GM12874 (cell line): ENCODE results near the gene ACOT12.
A peak's percentile ranks its signal among the peaks of the same experiment; 100 is the strongest.

Experiments
- CTCF ChIP-seq: IDR thresholded peaks from 2 replicates; pipeline ENCODE4 v1.5.1; 2011; ENCODE audit warnings: low read depth, mild to moderate bottlenecking, control low read depth, low read length, moderate library complexity; ENCODE audit not compliant: insufficient read depth

Gene ACOT12

GRCh38 chr5:81398741-81399140 lies 4.8 kb upstream of the ACOT12 start:
- TF ChIP-seq CTCF, result no peak

GRCh38 chr5:81397176-81397575 lies 3.2 kb upstream of the ACOT12 start:
- TF ChIP-seq CTCF, result no peak

GRCh38 chr5:81395262-81395661 lies 1.3 kb upstream of the ACOT12 start:
- no peak for TF ChIP-seq CTCF

- 0 out of 2 replicates have a peak, but pooled peaks have one; percentile 5 for TF ChIP-seq CTCF
These were observed 528 bp downstream of the ACOT12 start for GRCh38 chr5:81393430-81393782.

- TF ChIP-seq CTCF, result no peak
These were observed 4.9 kb downstream of the ACOT12 start for GRCh38 chr5:81389025-81389424.

GRCh38 chr5:81388169-81388568 lies 5.8 kb downstream of the ACOT12 start:
- TF ChIP-seq CTCF, result no peak

GRCh38 chr5:81383867-81384266 lies 10.1 kb downstream of the ACOT12 start:
- TF ChIP-seq CTCF, result no peak
